Chondrocyte (in vitro differentiated cells): ENCODE measurements around the gene ABI3BP. TPM values are rescaled to one million over a fixed set of nuclear protein-coding genes. Genes with fewer than 3 reads are reported as not detected.

Experiments
- DNase-seq: peaks from one replicate; pipeline ENCODE4 v3.0.0; 2021; ENCODE audit warnings: mixed read lengths, low spot score
- H3K27ac Mint-ChIP-seq: one replicate; pipeline ENCODE4 v1.8.0; 2021; ENCODE audit warnings: mild to moderate bottlenecking, moderate library complexity, mixed read lengths; ENCODE audit not compliant: unreplicated experiment
- H3K27me3 Mint-ChIP-seq: 2 replicates; pipeline ENCODE4 v1.8.0; 2021; ENCODE audit warnings: low read depth, mixed read lengths
- H3K36me3 Mint-ChIP-seq: 2 replicates; pipeline ENCODE4 v1.8.0; 2021; ENCODE audit warnings: low read depth, mixed read lengths
- H3K4me1 Mint-ChIP-seq: 2 replicates; pipeline ENCODE4 v1.8.0; 2021; ENCODE audit warnings: low read depth, mild to moderate bottlenecking, mixed read lengths
- H3K4me3 Mint-ChIP-seq: one replicate; pipeline ENCODE4 v1.8.0; 2021; ENCODE audit warnings: mild to moderate bottlenecking, moderate library complexity, mixed read lengths; ENCODE audit not compliant: unreplicated experiment
- H3K9me3 Mint-ChIP-seq: 2 replicates; pipeline ENCODE4 v1.8.0; 2021; ENCODE audit warnings: low read depth, mixed read lengths
- total RNA-seq: library from RNA; stranded (reverse); gene quantifications from 3 replicates; pipeline ENCODE4 v1.2.1, GENCODE V29; 2021
- TF ChIP-seq, protein P1 (sequence below): fragments of 200-600 bp; sonication (generic); IDR thresholded peaks from 2 replicates; pipeline ENCODE4 v1.5.0; 2021; ENCODE audit warnings: antibody characterized with exemption, mild to moderate bottlenecking, moderate library complexity

The ABI3BP gene
- total RNA-seq, 1 donor from 2014 or later, result 10.2 TPM

DNA sequence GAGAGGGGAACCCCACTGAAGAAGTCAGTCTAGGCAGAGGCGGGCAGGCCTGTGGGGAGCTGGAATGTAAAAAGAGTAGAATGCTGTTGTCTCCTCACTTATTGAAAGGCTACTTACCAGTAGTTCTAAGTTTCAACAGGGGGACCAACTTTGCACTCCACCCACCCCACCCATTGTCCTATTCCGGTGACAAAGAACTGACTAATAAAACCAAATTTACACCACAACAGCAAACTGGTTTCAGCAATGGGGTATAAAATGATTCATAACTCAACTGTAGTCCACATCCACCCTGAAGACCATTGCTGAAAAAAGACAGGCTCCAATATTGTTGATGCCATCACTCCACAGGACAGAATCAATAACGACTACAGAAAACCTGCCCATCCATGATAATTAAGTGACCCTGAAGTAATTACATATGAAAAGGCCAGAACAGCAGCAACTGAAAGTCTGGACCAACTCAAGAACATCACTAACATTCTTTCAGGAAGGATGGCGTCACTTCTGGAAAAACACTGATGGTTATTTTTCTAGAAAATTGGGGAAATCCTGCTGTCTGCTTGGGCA, 80.2 kb downstream of the ABI3BP start:
- no peak overlapping the region for H3K27ac Mint-ChIP-seq
- H3K27me3 Mint-ChIP-seq, result peaks cover 4% of the 10 kb centered on the region
- no peak for DNase-seq
- peaks cover 3% of the 10 kb centered on the region for H3K36me3 Mint-ChIP-seq
- H3K4me3 Mint-ChIP-seq, result no peak overlapping the region
- TF ChIP-seq, protein P1, sequence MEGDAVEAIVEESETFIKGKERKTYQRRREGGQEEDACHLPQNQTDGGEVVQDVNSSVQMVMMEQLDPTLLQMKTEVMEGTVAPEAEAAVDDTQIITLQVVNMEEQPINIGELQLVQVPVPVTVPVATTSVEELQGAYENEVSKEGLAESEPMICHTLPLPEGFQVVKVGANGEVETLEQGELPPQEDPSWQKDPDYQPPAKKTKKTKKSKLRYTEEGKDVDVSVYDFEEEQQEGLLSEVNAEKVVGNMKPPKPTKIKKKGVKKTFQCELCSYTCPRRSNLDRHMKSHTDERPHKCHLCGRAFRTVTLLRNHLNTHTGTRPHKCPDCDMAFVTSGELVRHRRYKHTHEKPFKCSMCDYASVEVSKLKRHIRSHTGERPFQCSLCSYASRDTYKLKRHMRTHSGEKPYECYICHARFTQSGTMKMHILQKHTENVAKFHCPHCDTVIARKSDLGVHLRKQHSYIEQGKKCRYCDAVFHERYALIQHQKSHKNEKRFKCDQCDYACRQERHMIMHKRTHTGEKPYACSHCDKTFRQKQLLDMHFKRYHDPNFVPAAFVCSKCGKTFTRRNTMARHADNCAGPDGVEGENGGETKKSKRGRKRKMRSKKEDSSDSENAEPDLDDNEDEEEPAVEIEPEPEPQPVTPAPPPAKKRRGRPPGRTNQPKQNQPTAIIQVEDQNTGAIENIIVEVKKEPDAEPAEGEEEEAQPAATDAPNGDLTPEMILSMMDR, result no peak
- peaks cover 6% of the 10 kb centered on the region for H3K4me1 Mint-ChIP-seq
- peaks cover 11% of the 10 kb centered on the region for H3K9me3 Mint-ChIP-seq

DNA sequence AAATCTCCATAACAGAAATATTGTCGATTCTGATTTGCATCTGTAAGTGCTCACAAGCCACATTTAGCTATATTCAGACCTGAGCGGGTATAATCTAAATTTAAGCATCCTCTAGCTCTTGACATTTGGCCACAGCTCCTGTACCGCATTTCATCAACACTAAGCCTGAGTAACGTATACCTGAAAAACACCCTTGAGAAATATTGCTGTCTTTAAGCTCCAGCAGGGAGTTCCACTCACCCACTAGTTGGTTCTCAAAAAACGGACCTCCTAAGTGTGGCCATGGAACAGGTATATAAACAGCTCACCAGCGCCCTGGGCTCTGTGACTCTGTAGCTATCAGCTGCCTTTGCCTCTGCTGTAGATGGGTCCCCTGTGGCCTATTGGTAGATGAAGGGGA, 80.7 kb downstream of the ABI3BP start:
- DNase-seq, result no peak
- TF ChIP-seq, protein P1, result no peak
- peaks cover 6% of the 10 kb centered on the region for H3K4me1 Mint-ChIP-seq
- no peak overlapping the region for H3K4me3 Mint-ChIP-seq
- peaks cover 3% of the 10 kb centered on the region for H3K36me3 Mint-ChIP-seq
- H3K27me3 Mint-ChIP-seq, result peaks cover 4% of the 10 kb centered on the region
- H3K9me3 Mint-ChIP-seq, result peaks cover 11% of the 10 kb centered on the region
- no peak overlapping the region for H3K27ac Mint-ChIP-seq

DNA sequence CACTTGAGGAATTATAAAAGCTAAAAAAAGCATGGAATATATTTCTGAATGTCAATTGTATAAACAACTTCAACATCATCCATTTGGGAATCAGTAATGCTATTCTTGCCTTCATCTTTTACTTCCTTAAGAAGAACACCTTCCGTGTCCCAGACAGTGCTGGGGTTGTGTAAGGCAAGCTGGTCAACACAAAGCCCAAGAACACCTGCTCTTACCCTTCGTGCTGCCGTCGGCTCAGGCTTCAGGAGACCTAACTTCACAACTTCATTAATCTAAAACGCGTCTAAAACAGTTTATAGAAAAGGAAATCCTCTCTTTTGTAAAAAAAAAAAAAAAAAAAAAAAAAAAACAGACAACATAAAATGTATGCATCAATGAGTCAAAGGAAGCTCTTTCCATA, 81.3 kb downstream of the ABI3BP start:
- no peak for DNase-seq
- H3K9me3 Mint-ChIP-seq, result peaks cover 11% of the 10 kb centered on the region
- peaks cover 3% of the 10 kb centered on the region for H3K36me3 Mint-ChIP-seq
- peaks cover 6% of the 10 kb centered on the region for H3K4me1 Mint-ChIP-seq
- peaks cover 4% of the 10 kb centered on the region for H3K27me3 Mint-ChIP-seq
- H3K4me3 Mint-ChIP-seq, result no peak overlapping the region
- H3K27ac Mint-ChIP-seq, result no peak overlapping the region
- TF ChIP-seq, protein P1, result no peak

DNA sequence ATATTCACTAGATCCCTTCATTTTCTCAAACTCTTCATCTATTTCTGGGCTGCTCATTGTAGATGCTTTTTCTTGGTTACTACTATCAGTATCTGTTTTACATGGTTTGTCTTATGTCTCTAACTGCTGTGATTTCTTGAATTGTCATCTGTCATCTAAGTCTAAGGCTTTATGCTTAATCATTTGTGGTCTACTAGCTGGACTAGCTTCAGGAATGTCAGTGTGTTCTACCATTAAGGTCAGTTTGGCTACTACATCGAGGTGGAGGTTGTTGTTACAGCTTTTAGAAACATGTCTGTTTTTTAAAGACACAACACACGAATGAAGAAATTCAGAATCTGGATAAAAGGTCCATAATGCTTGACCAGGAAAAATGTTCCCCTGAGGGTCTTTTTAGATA, 82.2 kb downstream of the ABI3BP start:
- Mint-ChIP-seq H3K27me3 (peaks cover 4% of the 10 kb centered on the region), H3K9me3 (peaks cover 11% of the 10 kb centered on the region), H3K4me1 (peaks cover 6% of the 10 kb centered on the region), H3K4me3 (no peak overlapping the region), H3K27ac (no peak overlapping the region), H3K36me3 (peaks cover 3% of the 10 kb centered on the region)
- no peak for DNase-seq
- TF ChIP-seq, protein P1, result no peak

DNA sequence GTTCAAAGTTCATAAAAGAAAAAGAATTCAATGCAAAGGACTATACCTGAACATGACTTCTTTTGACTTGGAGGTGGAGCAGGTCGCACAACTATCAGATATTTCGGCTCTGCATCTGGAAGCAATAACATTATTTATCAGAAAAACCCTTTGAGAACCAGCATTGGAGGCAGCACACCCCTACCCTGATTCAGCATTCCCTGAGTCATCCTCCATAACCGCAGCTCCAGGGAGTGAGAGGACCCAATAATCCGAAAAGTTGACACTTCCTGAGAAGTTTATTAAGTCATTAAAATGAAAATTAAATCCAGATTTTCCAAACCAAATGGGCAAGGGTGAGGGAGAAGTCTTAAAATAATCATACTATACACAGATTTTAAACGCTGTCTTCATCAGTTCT, 90.6 kb downstream of the ABI3BP start:
- Mint-ChIP-seq H3K4me1 (peaks cover 24% of the 10 kb centered on the region), H3K4me3 (no peak overlapping the region), H3K36me3 (no peaks in the 10 kb centered on the region), H3K27ac (no peak overlapping the region), H3K9me3 (peaks cover 3% of the 10 kb centered on the region), H3K27me3 (no peaks in the 10 kb centered on the region)
- TF ChIP-seq, protein P1, result no peak
- no peak for DNase-seq
